Sigmoid colon (tissue), 4 donors: Measurements from ENCODE around the gene NPAS2.

Experiments used
- CTCF ChIP-seq, 4 experiments: fragments of 450-650 bp in 3 of 4; fragments of 200-600 bp in 1 of 4; IDR thresholded peaks; one replicate each; pipeline ENCODE4 v1.5.1; 2016 to 2019; ENCODE audit warnings: antibody characterized with exemption in 4 of 4, mild to moderate bottlenecking in 3 of 4, moderate library complexity in 2 of 4
- EP300 ChIP-seq, 4 donors: sonication (generic); formaldehyde crosslinking; IDR thresholded peaks; one replicate each; pipeline ENCODE4 v1.6.1; 2017; ENCODE audit warnings: antibody characterized with exemption in 4 of 4
- POLR2A ChIP-seq, 2 donors: fragments of 450-650 bp; IDR thresholded peaks; one replicate each; pipeline ENCODE4 v1.6.1; 2016; ENCODE audit warnings: antibody characterized with exemption in 2 of 2, mild to moderate bottlenecking in 2 of 2, moderate library complexity in 2 of 2

GRCh38 chr2:100776445-100776844 is 43.5 kb upstream of the NPAS2 start:
- TF ChIP-seq POLR2A (IDR thresholded peaks at IDR 0.05) (no peak), CTCF (IDR thresholded peaks at IDR 0.05) (no peak), EP300 (IDR thresholded peaks at IDR 0.05) (no peak)
